Right lobe of liver (tissue), 4 donors: ENCODE data around the gene STEAP1B.

Experiments
- CTCF ChIP-seq, 4 donors: fragments of 200-600 bp in 3 of 4; fragments of 450-650 bp in 1 of 4; IDR thresholded peaks; one replicate each; pipeline versions ENCODE4 v1.5.1 to v1.8.0; 2016 to 2022; ENCODE audit warnings: antibody characterized with exemption in 4 of 4, mild to moderate bottlenecking in 2 of 4
- POLR2A ChIP-seq: fragments of 450-650 bp; IDR thresholded peaks from one replicate; pipeline ENCODE4 v1.6.1; 2017; ENCODE audit warnings: antibody characterized with exemption, mild to moderate bottlenecking
- donor health status: DM: no; HTN: no; CAD: no.
- donor health status: DM: no; HTN: no; CAD: no.
- donor health status: DM: no; HTN: yes; CAD: no.

- no peak for TF ChIP-seq POLR2A
- TF ChIP-seq CTCF (IDR thresholded peaks at IDR 0.05) = no peak
Observed at GRCh38 chr7:22418251-22419046, 81.5 kb downstream of the STEAP1B start.
